Fibroblast of pulmonary artery (primary cell): Measurements from ENCODE around the gene OXA1L.
A peak's percentile ranks its signal among the peaks of the same experiment; 100 is the strongest.
"Not testable (repeated sequence)": the region's sequence is repeated elsewhere in the genome, so short reads cannot be mapped to it uniquely, and the experiment has no call there.

Source experiments
- DNase-seq: peaks from one replicate; pipeline ENCODE4 v3.0.0-alpha.2; 2010; ENCODE audit warnings: low read depth
- H3K4me3 ChIP-seq: replicated peaks from 2 replicates; pipeline ENCODE4 v1.5.1; 2011; ENCODE audit warnings: low read depth, mild to moderate bottlenecking, control low read depth, low read length, moderate library complexity
- CTCF ChIP-seq: IDR thresholded peaks from 2 replicates; pipeline ENCODE4 v1.5.1; 2011; ENCODE audit warnings: mild to moderate bottlenecking, control low read depth, low read length, inconsistent platforms; ENCODE audit errors: missing control alignments

Gene OXA1L

GRCh38 chr14:22748206-22748605, 18.3 kb upstream of the OXA1L start:
- H3K4me3 ChIP-seq, result no peak overlapping the region
- TF ChIP-seq CTCF, result no peak
- no peak for DNase-seq

- TF ChIP-seq CTCF, result no peak
- no peak for DNase-seq
- no peak overlapping the region for H3K4me3 ChIP-seq
These were observed 17.8 kb upstream of the OXA1L start for GRCh38 chr14:22748631-22749068.

- no peak overlapping the region for H3K4me3 ChIP-seq
- no peak for DNase-seq
- no peak for TF ChIP-seq CTCF
These were observed 14.1 kb upstream of the OXA1L start for GRCh38 chr14:22752422-22752821.

GRCh38 chr14:22753586-22753985, 12.9 kb upstream of the OXA1L start:
- no peak overlapping the region for H3K4me3 ChIP-seq
- no peak for TF ChIP-seq CTCF
- DNase-seq, result no peak

GRCh38 chr14:22757972-22758650, 8.4 kb upstream of the OXA1L start:
- DNase-seq, result not testable (repeated sequence)

GRCh38 chr14:22761734-22762133, 4.8 kb upstream of the OXA1L start:
- no peak for TF ChIP-seq CTCF
- DNase-seq, result no peak
- no peak overlapping the region for H3K4me3 ChIP-seq

More at GRCh38 chr14:22757972-22758650, 8.4 kb upstream of the OXA1L start:
- H3K4me3 ChIP-seq, result not testable (repeated sequence)

GRCh38 chr14:22764382-22764781, 2.1 kb upstream of the OXA1L start:
- no peak for TF ChIP-seq CTCF
- DNase-seq, result no peak
- no peak overlapping the region for H3K4me3 ChIP-seq

- no peak for TF ChIP-seq CTCF
- no peak for DNase-seq
These were observed 768 bp downstream of the OXA1L start for GRCh38 chr14:22767323-22767589.

More at GRCh38 chr14:22767323-22767589, 768 bp downstream of the OXA1L start:
- peak overlapping the region; percentile 83 for H3K4me3 ChIP-seq
